Kidney (tissue), 14 donors: ENCODE measurements around the gene SCN2A. TPM values are rescaled to one million over a fixed set of nuclear protein-coding genes. Genes with fewer than 3 reads are reported as not detected.

Experiments
- DNase-seq, 5 donors: peaks; one replicate each; pipeline ENCODE4 v3.0.0-alpha.2; 2013 to 2020
- FAIRE-seq: peaks from 2 replicates; lab custom pipeline; 2012; peaks lifted over from hg19 to GRCh38; lab: Jason Lieb, UNC
- H3K27ac ChIP-seq, 2 donors: one replicate each; pipeline ENCODE4 v1.7.0; 2013; ENCODE audit warnings: low read depth in 2 of 2, low read length in 2 of 2, inconsistent platforms in 1 of 2
- H3K27me3 ChIP-seq: one replicate; pipeline ENCODE4 v1.7.1; 2013; ENCODE audit warnings: low read length, inconsistent platforms; ENCODE audit not compliant: control insufficient read depth, insufficient read depth
- H3K36me3 ChIP-seq, 3 donors: one replicate each; pipeline versions ENCODE4 v1.7.0 to v1.7.1; 2013; ENCODE audit warnings: low read length in 3 of 3, control low read depth in 1 of 3, inconsistent platforms in 1 of 3; ENCODE audit not compliant: insufficient read depth in 3 of 3, control insufficient read depth in 2 of 3
- H3K4me1 ChIP-seq, 3 donors: one replicate each; pipeline versions ENCODE4 v1.7.0 to v1.7.1; 2013; ENCODE audit warnings: low read length in 3 of 3, inconsistent platforms in 1 of 3, low read depth in 1 of 3; ENCODE audit not compliant: control insufficient read depth in 2 of 3, insufficient read depth in 2 of 3
- H3K4me3 ChIP-seq, 3 donors: one replicate each; pipeline versions ENCODE4 v1.7.0 to v1.8.1; 2013; ENCODE audit warnings: low read length in 3 of 3, control low read depth in 1 of 3, inconsistent platforms in 1 of 3
- H3K9ac ChIP-seq, 3 donors: one replicate each; pipeline versions ENCODE4 v1.7.0 to v1.7.1; 2013; ENCODE audit warnings: low read length in 3 of 3, control low read depth in 1 of 3, inconsistent platforms in 1 of 3
- H3K9me3 ChIP-seq, 3 donors: one replicate each; pipeline versions ENCODE4 v1.7.0 to v1.7.1; 2013; ENCODE audit warnings: low read length in 3 of 3, control low read depth in 1 of 3, inconsistent platforms in 1 of 3; ENCODE audit not compliant: control insufficient read depth in 2 of 3, insufficient read depth in 1 of 3
- CTCF ChIP-seq: IDR thresholded peaks from 3 replicates; pipeline ENCODE4 v1.5.1; 2012; ENCODE audit warnings: mild to moderate bottlenecking, moderate library complexity, borderline replicate concordance; ENCODE audit not compliant: insufficient read depth; ENCODE audit errors: extremely low read depth
- intact Hi-C: fragments of 100-400 bp; cut with DNase I; formaldehyde crosslinking; loops from one replicate; pipeline ENCODE4 v1.11.1; 2022
- polyA plus RNA-seq: library from polyadenylated mRNA; stranded (reverse); fragments of 350-450 nt; fragmentation: Illumina TruSeq; extraction: RNeasy Lipid Tissue Mini Kit (QIAGEN cat#74804); gene quantifications from one replicate; pipeline ENCODE4 v1.2.3, GENCODE V29; 2014; ENCODE audit warnings: low read depth, low replicate concordance; ENCODE audit not compliant: insufficient read depth
- total RNA-seq: library from RNA; stranded (reverse); fragmentation: NEBNext Ultra II Directional; extraction: Animal tissue kit (Norgen Biotek cat#: 25700); gene quantifications from one replicate; pipeline ENCODE4 v1.2.1, GENCODE V29; 2021
- donor health status: control.
- donor health status: control.
- donor health status: control.
- donor health status: control.
- donor health status: control.
- donor health status: DM: yes; HTN: yes; CAD: no.
- donor health status: Normal renal cell carcinoma (clear cell type).

The SCN2A gene
- total and polyA plus RNA-seq, 2 donors from 2014 or later: 2.7 to 9.9 TPM

- DNase-seq: peak in 2 of 5 donors; percentile 34 to 43
- H3K9me3 ChIP-seq: no peaks in the 10 kb centered on the region
- no peaks in the 10 kb centered on the region for H3K27me3 ChIP-seq
- H3K4me1 ChIP-seq: no peaks in the 10 kb centered on the region
- H3K27ac ChIP-seq: no peak overlapping the region
- no peak overlapping the region for H3K9ac ChIP-seq
- no peak for FAIRE-seq
- intact Hi-C loops: loop anchor here (10.0 kb wide), 1 partner anchor 293 kb away; no protein-coding TSS in a partner anchor
- TF ChIP-seq CTCF: no peak
- H3K36me3 ChIP-seq: no peaks in the 10 kb centered on the region
- H3K4me3 ChIP-seq: no peak overlapping the region
Measured at GRCh38 chr2:165402162-165402561, 162.9 kb downstream of the SCN2A start.

GRCh38 chr2:165406173-165406572 is 167.0 kb downstream of the SCN2A start:
- Histone ChIP-seq H3K9me3 (no peaks in the 10 kb centered on the region), H3K9ac (no peak overlapping the region), H3K4me3 (no peak overlapping the region), H3K27ac (no peak overlapping the region), H3K4me1 (no peaks in the 10 kb centered on the region), H3K27me3 (no peaks in the 10 kb centered on the region), H3K36me3 (no peaks in the 10 kb centered on the region)
- peak in 1 of 5 donors; percentile 14 for DNase-seq
- FAIRE-seq: no peak
- no peak for TF ChIP-seq CTCF
- intact Hi-C loops: loop anchor here (10.0 kb wide), 1 partner anchor 289 kb away; no protein-coding TSS in a partner anchor

GRCh38 chr2:165407466-165407865 is 168.3 kb downstream of the SCN2A start:
- Histone ChIP-seq H3K9me3 (no peaks in the 10 kb centered on the region), H3K4me3 (no peak overlapping the region), H3K9ac (no peak overlapping the region), H3K27me3 (no peaks in the 10 kb centered on the region), H3K27ac (no peak overlapping the region), H3K4me1 (no peaks in the 10 kb centered on the region), H3K36me3 (no peaks in the 10 kb centered on the region)
- intact Hi-C loops: loop anchor here (10.0 kb wide), 1 partner anchor 287 kb away; no protein-coding TSS in a partner anchor
- no peak for FAIRE-seq
- no peak for DNase-seq
- TF ChIP-seq CTCF: no peak

- no peak overlapping the region for H3K27ac ChIP-seq
- H3K9me3 ChIP-seq: no peaks in the 10 kb centered on the region
- no peak overlapping the region for H3K9ac ChIP-seq
- no peaks in the 10 kb centered on the region for H3K4me1 ChIP-seq
- H3K27me3 ChIP-seq: no peaks in the 10 kb centered on the region
- intact Hi-C loops: loop anchor here (10.0 kb wide), 1 partner anchor 287 kb away; no protein-coding TSS in a partner anchor
- H3K36me3 ChIP-seq: no peaks in the 10 kb centered on the region
- DNase-seq (peak in 1 of 5 donors; percentile 33), FAIRE-seq (no peak)
- H3K4me3 ChIP-seq: no peak overlapping the region
- no peak for TF ChIP-seq CTCF
Measured at GRCh38 chr2:165408186-165408585, 169.0 kb downstream of the SCN2A start.
